ENCODE data around the gene OR8S1. TPM values are rescaled to one million over a fixed set of nuclear protein-coding genes. Genes with fewer than 3 reads are reported as not detected.
A peak's percentile ranks its signal among the peaks of the same experiment; 100 is the strongest.

The OR8S1 gene
- total RNA-seq, 1 experiment from 2014 or later = not detected

DNA sequence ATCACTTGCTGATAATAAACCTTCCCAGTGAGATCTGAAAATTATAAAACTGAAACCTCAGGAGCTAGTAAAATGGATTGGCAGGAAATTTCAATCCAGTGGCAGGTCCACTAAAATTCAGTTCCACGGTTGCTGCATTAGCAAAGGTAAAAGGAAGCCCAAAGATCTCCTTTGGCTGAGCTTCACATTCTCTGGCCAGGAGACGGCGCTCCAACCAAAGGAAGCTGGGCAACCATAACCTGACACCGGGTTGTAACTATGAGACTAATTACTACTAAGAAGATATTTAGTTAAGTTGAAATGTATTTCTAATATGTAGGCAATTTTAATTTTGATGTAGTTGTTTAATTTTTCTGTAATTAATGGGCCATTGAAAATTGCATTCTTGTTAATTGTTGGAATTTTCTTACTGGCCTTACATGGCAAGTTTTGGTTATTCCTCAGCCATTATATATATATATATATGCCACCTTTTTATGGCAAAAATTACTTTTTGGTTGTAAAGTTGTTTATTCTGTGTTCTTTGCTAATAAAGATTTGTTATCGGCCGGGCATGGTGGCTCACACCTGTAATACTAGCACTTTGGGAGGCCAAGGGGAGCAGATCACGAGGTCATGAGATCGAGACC is 17.0 kb downstream of the OR8S1 start:
- TF ChIP-seq TCF7L2 (IDR thresholded peaks at IDR 0.05; ENCODE audit: borderline replicate concordance, extremely low read depth, insufficient read depth, insufficient read length) (no peak), ELF1 (IDR thresholded peaks at IDR 0.05; ENCODE audit: borderline replicate concordance, low read depth) (no peak), RAD21 (IDR thresholded peaks at IDR 0.05; ENCODE audit: low read depth) (peak; percentile 87), SIN3A (IDR thresholded peaks at IDR 0.05; ENCODE audit: low read depth) (no peak), CBX3 (IDR thresholded peaks at IDR 0.05; ENCODE audit: low read depth) (no peak), POLR2A (IDR thresholded peaks at IDR 0.05; ENCODE audit: borderline replicate concordance, extremely low read depth, insufficient read depth, insufficient read length) (no peak), YY1 (IDR thresholded peaks at IDR 0.05; ENCODE audit: extremely low read depth, insufficient replicate concordance, low read depth, low read length) (no peak), EZH2 (IDR thresholded peaks at IDR 0.05) (no peak), CEBPB (IDR thresholded peaks at IDR 0.05; ENCODE audit: low read depth) (no peak), FOSL1 (IDR thresholded peaks at IDR 0.05; ENCODE audit: low read depth) (no peak), EGR1 (IDR thresholded peaks at IDR 0.05; ENCODE audit: low read depth) (no peak)
- TF ChIP-seq, protein P1, sequence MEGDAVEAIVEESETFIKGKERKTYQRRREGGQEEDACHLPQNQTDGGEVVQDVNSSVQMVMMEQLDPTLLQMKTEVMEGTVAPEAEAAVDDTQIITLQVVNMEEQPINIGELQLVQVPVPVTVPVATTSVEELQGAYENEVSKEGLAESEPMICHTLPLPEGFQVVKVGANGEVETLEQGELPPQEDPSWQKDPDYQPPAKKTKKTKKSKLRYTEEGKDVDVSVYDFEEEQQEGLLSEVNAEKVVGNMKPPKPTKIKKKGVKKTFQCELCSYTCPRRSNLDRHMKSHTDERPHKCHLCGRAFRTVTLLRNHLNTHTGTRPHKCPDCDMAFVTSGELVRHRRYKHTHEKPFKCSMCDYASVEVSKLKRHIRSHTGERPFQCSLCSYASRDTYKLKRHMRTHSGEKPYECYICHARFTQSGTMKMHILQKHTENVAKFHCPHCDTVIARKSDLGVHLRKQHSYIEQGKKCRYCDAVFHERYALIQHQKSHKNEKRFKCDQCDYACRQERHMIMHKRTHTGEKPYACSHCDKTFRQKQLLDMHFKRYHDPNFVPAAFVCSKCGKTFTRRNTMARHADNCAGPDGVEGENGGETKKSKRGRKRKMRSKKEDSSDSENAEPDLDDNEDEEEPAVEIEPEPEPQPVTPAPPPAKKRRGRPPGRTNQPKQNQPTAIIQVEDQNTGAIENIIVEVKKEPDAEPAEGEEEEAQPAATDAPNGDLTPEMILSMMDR (IDR thresholded peaks at IDR 0.05 in 2 of 3, conservative IDR thresholded peaks at IDR 0.05 in 1 of 3; ENCODE audit: borderline replicate concordance in 1 of 3, insufficient read depth in 1 of 3, low read depth in 2 of 3, low read length in 2 of 3) = peak; percentile 68 to 73 (median 69); a peak in 5 of 6 replicates
- ChIA-PET RAD21 (ENCODE audit: low non-redundant PET in 1 of 2, low total read pairs in 2 of 2, uncharacterized antibody in 2 of 2, unreplicated experiment in 2 of 2) (interaction anchor here (1.0 to 1.6 kb wide), 3 partner anchors 72 to 76 kb away, joined by 3 to 4 read pairs (median 3); no protein-coding TSS in a partner anchor), CTCF (interaction anchor here (0.6 to 7.1 kb wide), 8 partner anchors 10 to 273 kb away, joined by 3 to 135 read pairs (median 3); partner anchors contain the start of gene LALBA), POLR2A (interaction anchor here (2.5 kb wide), 1 partner anchor 76 kb away, joined by 10 read pairs; no protein-coding TSS in a partner anchor)
- no peaks in the 10 kb centered on the region for H3K36me3 ChIP-seq (ENCODE audit: control insufficient read depth in 1 of 2, insufficient read depth in 2 of 2, low read length in 2 of 2)
- H3K27me3 ChIP-seq (ENCODE audit: insufficient read depth, low read length) = no peaks in the 10 kb centered on the region
- intact Hi-C loops (cut with micrococcal nuclease) = loop anchor here (1.0 kb wide), 2 partner anchors 76 to 253 kb away; no protein-coding TSS in a partner anchor
- H3K79me2 ChIP-seq (ENCODE audit: insufficient read depth, low read length) = no peaks in the 10 kb centered on the region
- no peaks in the 10 kb centered on the region for H3K9me2 ChIP-seq (ENCODE audit: insufficient read depth)
- DNase-seq (ENCODE audit: low read depth, low spot score) = peak; percentile 23
- no peaks in the 10 kb centered on the region for H4K20me1 ChIP-seq (ENCODE audit: insufficient read depth)
- H3K9ac ChIP-seq (ENCODE audit: low read length) = no peak overlapping the region
- H3K9me3 ChIP-seq (ENCODE audit: control insufficient read depth in 1 of 2, insufficient read depth in 1 of 2, low read depth in 1 of 2, low read length in 2 of 2) = no peaks in the 10 kb centered on the region
- no peak overlapping the region for H2AFZ ChIP-seq (ENCODE audit: low read depth, low read length, poor library complexity, severe bottlenecking)
- no TSS peak for BruUV-seq (replicated peaks)
- no peak overlapping the region for H3K4me2 ChIP-seq (ENCODE audit: low read length)
- ATAC-seq = peak; percentile 79
- H3K4me3 ChIP-seq (replicated peaks in 1 of 2; ENCODE audit: low read depth in 1 of 2, low read length in 2 of 2) = no peak overlapping the region
- H3K27ac ChIP-seq (ENCODE audit: low read depth, low read length) = no peak overlapping the region
- H3K4me1 ChIP-seq (ENCODE audit: control insufficient read depth in 1 of 2, insufficient read depth in 2 of 2, low read length in 2 of 2) = peaks cover 4 to 10% of the 10 kb centered on the region in 2 experiments; a peak in 3 of 4 replicates

Data from HCT116 (cell line).